Measurements from ENCODE around the gene HDAC11.

DNA sequence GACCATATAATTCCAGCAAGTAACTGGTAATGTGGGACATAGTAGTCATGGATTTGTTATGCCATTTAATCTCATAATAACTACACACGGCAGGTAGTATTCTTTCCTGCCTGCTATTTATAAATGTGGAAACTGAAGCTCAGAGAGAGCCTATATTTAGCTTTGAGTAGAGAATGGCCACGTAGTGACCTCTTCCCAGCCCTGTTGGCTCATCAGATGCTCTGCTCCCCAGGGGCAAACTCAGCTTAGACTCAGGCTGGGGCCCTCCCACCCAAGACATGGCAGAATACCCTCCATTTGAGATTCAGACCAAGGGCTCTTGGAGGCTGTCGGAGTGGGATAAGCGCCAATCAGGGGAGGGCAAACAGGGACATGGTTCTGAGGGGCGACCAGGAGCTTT is 17.3 kb upstream of the HDAC11 start:
- TF ChIP-seq TAF1 (IDR thresholded peaks at IDR 0.05; ENCODE audit: borderline replicate concordance, low read depth, low read length) (no peak), POLR2AphosphoS5 (IDR thresholded peaks at IDR 0.05; ENCODE audit: low read depth, low read length) (no peak)

Data from GM12892 (cell line).